ENCODE measurements around the gene GOLPH3.

DNA sequence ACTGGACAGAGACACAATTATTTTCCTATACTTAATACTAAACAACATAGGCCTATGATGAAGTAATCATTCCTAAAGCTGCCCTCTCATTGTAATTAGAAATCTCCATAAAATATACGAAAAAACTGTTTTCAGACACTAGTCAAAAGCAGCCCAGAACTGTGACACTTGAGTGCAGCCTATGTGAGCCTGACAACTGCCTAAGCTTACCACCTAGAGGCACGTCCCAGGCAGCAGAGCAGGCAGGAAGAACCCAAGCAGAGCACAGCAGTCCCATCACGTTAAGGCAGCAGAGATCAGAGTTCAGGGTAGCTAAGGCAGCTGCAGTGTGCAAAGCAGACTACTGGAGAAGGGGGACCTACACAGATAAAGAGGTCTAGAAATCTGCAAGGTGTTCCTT, 46.4 kb downstream of the GOLPH3 start:
- TF ChIP-seq EP300 (IDR thresholded peaks at IDR 0.05), result no peak
- TF ChIP-seq, protein P1, sequence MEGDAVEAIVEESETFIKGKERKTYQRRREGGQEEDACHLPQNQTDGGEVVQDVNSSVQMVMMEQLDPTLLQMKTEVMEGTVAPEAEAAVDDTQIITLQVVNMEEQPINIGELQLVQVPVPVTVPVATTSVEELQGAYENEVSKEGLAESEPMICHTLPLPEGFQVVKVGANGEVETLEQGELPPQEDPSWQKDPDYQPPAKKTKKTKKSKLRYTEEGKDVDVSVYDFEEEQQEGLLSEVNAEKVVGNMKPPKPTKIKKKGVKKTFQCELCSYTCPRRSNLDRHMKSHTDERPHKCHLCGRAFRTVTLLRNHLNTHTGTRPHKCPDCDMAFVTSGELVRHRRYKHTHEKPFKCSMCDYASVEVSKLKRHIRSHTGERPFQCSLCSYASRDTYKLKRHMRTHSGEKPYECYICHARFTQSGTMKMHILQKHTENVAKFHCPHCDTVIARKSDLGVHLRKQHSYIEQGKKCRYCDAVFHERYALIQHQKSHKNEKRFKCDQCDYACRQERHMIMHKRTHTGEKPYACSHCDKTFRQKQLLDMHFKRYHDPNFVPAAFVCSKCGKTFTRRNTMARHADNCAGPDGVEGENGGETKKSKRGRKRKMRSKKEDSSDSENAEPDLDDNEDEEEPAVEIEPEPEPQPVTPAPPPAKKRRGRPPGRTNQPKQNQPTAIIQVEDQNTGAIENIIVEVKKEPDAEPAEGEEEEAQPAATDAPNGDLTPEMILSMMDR (IDR thresholded peaks at IDR 0.05), result no peak
- no peak for TF ChIP-seq POLR2A (IDR thresholded peaks at IDR 0.05)

Data from ovary (tissue), 3 donors.